Fibroblast of peridontal ligament (primary cell): Measurements from ENCODE around the gene ARHGAP1.
"Not testable (repeated sequence)": the region's sequence is repeated elsewhere in the genome, so short reads cannot be mapped to it uniquely, and the experiment has no call there.

Source experiments
- DNase-seq: peaks from one replicate; pipeline ENCODE4 v3.0.0-alpha.2; 2010; ENCODE audit errors: extremely low read depth

ARHGAP1 gene

GRCh38 chr11:46673713-46674462 is 26.5 kb downstream of the ARHGAP1 start:
- no peak for DNase-seq

- no peak for DNase-seq
Observed at GRCh38 chr11:46672381-46672839, 28.0 kb downstream of the ARHGAP1 start.

GRCh38 chr11:46671958-46672315 is 28.5 kb downstream of the ARHGAP1 start:
- no peak for DNase-seq

GRCh38 chr11:46670521-46670920 is 29.9 kb downstream of the ARHGAP1 start:
- DNase-seq, result not testable (repeated sequence)

GRCh38 chr11:46669711-46670139 is 30.7 kb downstream of the ARHGAP1 start:
- no peak for DNase-seq

- DNase-seq, result no peak
Observed at GRCh38 chr11:46668480-46669085, 31.8 kb downstream of the ARHGAP1 start.

GRCh38 chr11:46667043-46667481 is 33.4 kb downstream of the ARHGAP1 start:
- no peak for DNase-seq

GRCh38 chr11:46666516-46666915 is 33.9 kb downstream of the ARHGAP1 start:
- DNase-seq, result peak; percentile 41

GRCh38 chr11:46665356-46665755 is 35.1 kb downstream of the ARHGAP1 start:
- no peak for DNase-seq

GRCh38 chr11:46664612-46665011 is 35.8 kb downstream of the ARHGAP1 start:
- DNase-seq, result no peak

- DNase-seq, result no peak
Observed at GRCh38 chr11:46663277-46663940, 37.0 kb downstream of the ARHGAP1 start.

GRCh38 chr11:46662366-46662765 is 38.1 kb downstream of the ARHGAP1 start:
- no peak for DNase-seq

GRCh38 chr11:46661836-46662235 is 38.6 kb downstream of the ARHGAP1 start:
- no peak for DNase-seq

- peak; percentile 89 for DNase-seq
Observed at GRCh38 chr11:46659908-46660307, 40.5 kb downstream of the ARHGAP1 start.

GRCh38 chr11:46658259-46658658 is 42.2 kb downstream of the ARHGAP1 start:
- peak; percentile 92 for DNase-seq

GRCh38 chr11:46657186-46657585 is 43.2 kb downstream of the ARHGAP1 start:
- DNase-seq, result no peak

- DNase-seq, result no peak
Observed at GRCh38 chr11:46655631-46656030, 44.8 kb downstream of the ARHGAP1 start.

GRCh38 chr11:46649180-46649738 is 51.2 kb downstream of the ARHGAP1 start:
- DNase-seq, result peak; percentile 98

- no peak for DNase-seq
Observed at GRCh38 chr11:46643986-46644385, 56.4 kb downstream of the ARHGAP1 start.

GRCh38 chr11:46643531-46643930 is 56.9 kb downstream of the ARHGAP1 start:
- no peak for DNase-seq

GRCh38 chr11:46642627-46643335 is 57.6 kb downstream of the ARHGAP1 start:
- DNase-seq, result no peak

- DNase-seq, result no peak
Observed at GRCh38 chr11:46641639-46642038, 58.8 kb downstream of the ARHGAP1 start.
